Naive B cell (primary cell): ENCODE measurements around the gene MRTFB. TPM values are rescaled to one million over a fixed set of nuclear protein-coding genes. Genes with fewer than 3 reads are reported as not detected.

Source experiments
- ATAC-seq, 2 donors: fragments of 150-1000 bp; cut with Tn5 transposase; 2 replicates each; pipeline ENCODE4 v1.10.0; 2021; ENCODE audit warnings: low read depth in 2 of 2, mild to moderate bottlenecking in 2 of 2, moderate library complexity in 2 of 2
- DNase-seq: peaks from one replicate; pipeline ENCODE4 v3.0.0; 2022
- H3K27ac Mint-ChIP-seq, 6 donors: one replicate each; pipeline ENCODE4 v1.8.0; 2020 to 2022; ENCODE audit warnings: mild to moderate bottlenecking in 6 of 6, mixed read lengths in 6 of 6, moderate library complexity in 5 of 6, inconsistent platforms in 2 of 6
- H3K27me3 Mint-ChIP-seq, 3 donors: one replicate each; pipeline ENCODE4 v1.8.0; 2021 to 2022; ENCODE audit warnings: mixed read lengths in 3 of 3, mild to moderate bottlenecking in 1 of 3
- H3K36me3 Mint-ChIP-seq, 2 donors: one replicate each; pipeline ENCODE4 v1.8.0; 2020 to 2022; ENCODE audit warnings: mixed read lengths in 2 of 2, inconsistent platforms in 1 of 2, mild to moderate bottlenecking in 1 of 2
- H3K4me1 Mint-ChIP-seq, 3 donors: one replicate each; pipeline ENCODE4 v1.8.0; 2020 to 2022; ENCODE audit warnings: mixed read lengths in 3 of 3, inconsistent platforms in 1 of 3, mild to moderate bottlenecking in 1 of 3, moderate library complexity in 1 of 3
- H3K4me3 Mint-ChIP-seq, 8 donors: one replicate each; pipeline ENCODE4 v1.8.0; 2020 to 2022; ENCODE audit warnings: mild to moderate bottlenecking in 8 of 8, mixed read lengths in 8 of 8, moderate library complexity in 8 of 8, inconsistent platforms in 2 of 8
- H3K9me3 Mint-ChIP-seq, 7 donors: one replicate each; pipeline ENCODE4 v1.8.0; 2020 to 2022; ENCODE audit warnings: mixed read lengths in 7 of 7, mild to moderate bottlenecking in 5 of 7, inconsistent platforms in 2 of 7, moderate library complexity in 1 of 7
- polyA plus RNA-seq, 6 donors: library from polyadenylated mRNA; unstranded; fragments of 300-500 nt; fragmentation: Illumina TruSeq; gene quantifications; one replicate each; pipeline ENCODE4 v1.2.3, GENCODE V29; 2021; ENCODE audit warnings: low read depth in 6 of 6

Gene MRTFB
- polyA plus RNA-seq, 6 donors from 2014 or later = 0.45 to 10.6 (median 8.2) TPM

GRCh38 chr16:14303639-14304394 lies 232.7 kb downstream of the MRTFB start:
- H3K4me3 Mint-ChIP-seq = peak overlapping the region; percentile 71 to 91 (median 84)
- H3K27ac Mint-ChIP-seq = peak overlapping the region in 1 of 6 donors; percentile 38
- H3K36me3 Mint-ChIP-seq = no peaks in the 10 kb centered on the region
- H3K27me3 Mint-ChIP-seq = peaks cover 15 to 60% (median 18%) of the 10 kb centered on the region in 3 donors
- DNase-seq = no peak
- H3K9me3 Mint-ChIP-seq = no peaks in the 10 kb centered on the region
- ATAC-seq = no peak
- H3K4me1 Mint-ChIP-seq = peaks cover 12 to 27% (median 17%) of the 10 kb centered on the region in 3 donors

- H3K36me3 Mint-ChIP-seq = no peaks in the 10 kb centered on the region
- ATAC-seq = no peak
- peak overlapping the region in 3 of 8 donors; percentile 9 to 73 (median 29) for H3K4me3 Mint-ChIP-seq
- no peak for DNase-seq
- H3K27ac Mint-ChIP-seq = no peak overlapping the region
- H3K27me3 Mint-ChIP-seq = peaks cover 15 to 71% (median 28%) of the 10 kb centered on the region in 3 donors
- no peaks in the 10 kb centered on the region for H3K9me3 Mint-ChIP-seq
- H3K4me1 Mint-ChIP-seq = peaks cover 23 to 38% (median 28%) of the 10 kb centered on the region in 3 donors
These were observed 233.9 kb downstream of the MRTFB start for GRCh38 chr16:14304891-14305460.

DNA sequence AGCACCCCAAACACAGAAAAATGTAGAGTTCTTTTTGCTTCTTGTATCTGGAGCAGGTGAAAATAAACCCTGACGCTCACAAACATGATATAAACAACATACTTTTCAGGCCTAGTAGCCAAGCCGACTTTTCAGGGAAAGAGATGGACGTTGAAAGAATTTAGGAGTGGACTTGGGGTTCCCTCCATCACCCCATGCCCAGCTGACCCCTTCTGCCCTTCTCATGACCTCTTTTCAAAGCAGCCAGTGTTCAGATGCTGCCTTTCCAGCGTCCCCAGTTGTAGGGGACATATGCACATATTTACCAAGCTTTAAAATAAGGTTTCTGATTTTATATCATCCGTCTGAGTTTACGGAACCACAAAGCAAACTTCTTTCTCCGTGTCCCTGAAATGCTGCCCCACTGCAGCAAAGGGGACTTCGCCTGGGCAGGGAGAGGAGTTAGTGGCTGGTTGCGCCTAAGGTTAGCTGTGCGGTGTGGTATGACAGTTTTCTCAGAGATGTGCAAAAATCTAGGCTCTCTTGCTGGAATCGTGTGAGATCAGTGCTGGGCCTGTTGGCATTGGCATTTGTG lies 235.5 kb downstream of the MRTFB start:
- Mint-ChIP-seq H3K4me3 (peak overlapping the region in 2 of 8 donors; percentile 42 to 73), H3K36me3 (no peaks in the 10 kb centered on the region), H3K27ac (no peak overlapping the region), H3K27me3 (peaks cover 5 to 65% (median 23%) of the 10 kb centered on the region in 3 donors), H3K9me3 (no peaks in the 10 kb centered on the region), H3K4me1 (peaks cover 20 to 33% (median 24%) of the 10 kb centered on the region in 3 donors)
- ATAC-seq (no peak), DNase-seq (no peak)

GRCh38 chr16:14307059-14307526 lies 236.0 kb downstream of the MRTFB start:
- Mint-ChIP-seq H3K9me3 (no peaks in the 10 kb centered on the region), H3K4me3 (peak overlapping the region in 1 of 8 donors; percentile 21), H3K27me3 (peaks cover 5 to 70% (median 23%) of the 10 kb centered on the region in 3 donors), H3K27ac (peak overlapping the region in 1 of 6 donors; percentile 33), H3K4me1 (peaks cover 20 to 33% (median 24%) of the 10 kb centered on the region in 3 donors), H3K36me3 (no peaks in the 10 kb centered on the region)
- no peak for ATAC-seq
- no peak for DNase-seq

DNA sequence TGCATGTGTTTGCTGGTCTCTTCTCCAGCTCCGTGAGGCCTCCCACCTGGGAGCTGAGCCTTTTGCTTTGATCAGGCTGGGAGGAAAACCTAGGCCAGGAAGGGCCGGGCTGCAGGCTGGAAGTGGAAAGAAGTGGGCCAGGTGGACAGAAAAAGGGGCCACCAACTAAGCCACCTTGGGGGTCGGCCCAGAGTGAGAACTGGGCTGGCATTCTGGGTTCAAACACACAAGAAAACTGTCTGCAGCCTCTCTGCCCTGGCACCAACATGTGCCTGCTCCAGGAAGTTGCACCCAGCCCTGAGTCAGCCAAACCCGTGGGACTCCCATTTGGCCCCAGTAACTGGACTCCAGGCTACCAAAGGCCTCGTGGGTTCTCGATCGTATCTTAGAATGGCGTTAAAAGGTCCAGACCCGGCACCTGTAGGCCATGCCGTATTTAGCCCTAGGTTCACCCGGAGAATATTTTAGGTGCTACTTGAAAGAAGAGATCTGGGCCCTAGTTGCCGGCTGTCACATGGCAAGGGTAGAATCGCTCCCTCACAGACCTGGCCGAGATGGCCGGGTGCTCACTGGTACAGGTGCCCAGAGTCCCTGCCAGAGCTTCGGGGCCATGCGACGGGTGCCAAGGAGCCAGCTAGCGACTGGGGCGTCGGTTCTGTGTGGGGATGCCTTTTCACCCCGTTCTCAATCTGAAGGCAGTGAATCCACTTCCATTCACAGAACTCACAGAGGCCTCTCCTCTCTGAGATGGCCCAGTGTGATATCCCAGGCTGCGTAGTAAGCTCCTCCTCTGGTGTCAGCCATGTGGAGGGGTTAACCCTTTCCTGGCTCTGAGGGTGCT lies 236.6 kb downstream of the MRTFB start:
- peaks cover 5 to 70% (median 23%) of the 10 kb centered on the region in 3 donors for H3K27me3 Mint-ChIP-seq
- H3K4me1 Mint-ChIP-seq = peaks cover 20 to 33% (median 24%) of the 10 kb centered on the region in 3 donors
- no peaks in the 10 kb centered on the region for H3K36me3 Mint-ChIP-seq
- H3K4me3 Mint-ChIP-seq = no peak overlapping the region
- H3K27ac Mint-ChIP-seq = no peak overlapping the region
- no peaks in the 10 kb centered on the region for H3K9me3 Mint-ChIP-seq
- ATAC-seq (no peak), DNase-seq (no peak)

DNA sequence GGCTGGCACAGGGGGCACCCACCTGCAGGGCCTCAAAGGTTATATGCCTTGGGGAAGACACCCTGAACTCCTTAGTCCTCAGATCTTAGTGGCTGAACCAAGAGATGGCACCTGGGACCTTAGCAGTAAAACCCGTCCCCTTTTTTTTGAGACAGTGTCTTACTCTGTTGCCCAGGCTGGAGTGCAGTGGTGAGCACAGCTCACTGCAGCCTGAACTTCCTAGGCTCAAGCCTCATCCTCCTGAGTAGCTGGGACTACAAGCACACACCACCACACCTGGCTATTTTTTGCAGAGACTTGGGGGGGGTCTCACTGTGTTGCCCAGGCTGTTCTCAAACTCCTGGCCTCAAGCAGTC lies 237.2 kb downstream of the MRTFB start:
- ATAC-seq (no peak), DNase-seq (no peak)
- Mint-ChIP-seq H3K9me3 (no peaks in the 10 kb centered on the region), H3K4me3 (peak overlapping the region in 1 of 8 donors; percentile 86), H3K27me3 (peaks cover under 1 to 64% (median 19%) of the 10 kb centered on the region in 3 donors), H3K27ac (no peak overlapping the region), H3K4me1 (peaks cover 19 to 28% (median 20%) of the 10 kb centered on the region in 3 donors), H3K36me3 (no peaks in the 10 kb centered on the region)

GRCh38 chr16:14309001-14309886 lies 238.1 kb downstream of the MRTFB start:
- no peak for DNase-seq
- peaks cover 19 to 23% (median 20%) of the 10 kb centered on the region in 3 donors for H3K4me1 Mint-ChIP-seq
- H3K27ac Mint-ChIP-seq = peak overlapping the region in 2 of 6 donors; percentile 59 to 93
- H3K9me3 Mint-ChIP-seq = no peaks in the 10 kb centered on the region
- ATAC-seq = peak; percentile 63 to 67
- peaks cover 0 to 60% (median 16%) of the 10 kb centered on the region in 3 donors for H3K27me3 Mint-ChIP-seq
- no peaks in the 10 kb centered on the region for H3K36me3 Mint-ChIP-seq
- peak overlapping the region; percentile 29 to 86 (median 76) for H3K4me3 Mint-ChIP-seq

DNA sequence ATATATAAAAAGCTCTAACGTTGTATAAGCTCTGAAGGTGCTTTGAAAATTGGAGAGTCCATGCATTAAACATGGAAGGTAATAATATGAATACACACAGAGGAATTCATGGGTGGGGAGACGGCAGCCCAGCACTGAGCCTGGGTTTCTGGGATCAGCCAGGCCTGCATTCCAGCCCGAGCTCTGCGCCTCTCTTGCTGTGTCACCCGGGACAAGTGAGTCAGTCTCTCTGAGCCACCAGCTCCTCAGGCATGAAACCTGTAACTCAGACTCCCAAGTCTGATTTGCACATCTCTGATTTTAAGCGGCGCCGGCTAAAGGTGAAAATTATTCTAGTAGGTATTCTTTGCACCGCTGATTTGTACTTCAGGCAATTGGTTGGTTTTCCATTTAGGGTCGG lies 238.8 kb downstream of the MRTFB start:
- Mint-ChIP-seq H3K27me3 (peaks cover 0 to 54% (median 16%) of the 10 kb centered on the region in 3 donors), H3K4me3 (peak overlapping the region in 6 of 8 donors; percentile 56 to 86 (median 77)), H3K4me1 (peaks cover 19 to 23% (median 20%) of the 10 kb centered on the region in 3 donors), H3K9me3 (no peaks in the 10 kb centered on the region), H3K36me3 (no peaks in the 10 kb centered on the region), H3K27ac (no peak overlapping the region)
- DNase-seq (no peak), ATAC-seq (no peak)

GRCh38 chr16:14310519-14310991 lies 239.4 kb downstream of the MRTFB start:
- DNase-seq = no peak
- Mint-ChIP-seq H3K27me3 (peaks cover 0 to 47% (median 16%) of the 10 kb centered on the region in 3 donors), H3K4me3 (peak overlapping the region in 4 of 8 donors; percentile 16 to 74 (median 62)), H3K27ac (peak overlapping the region in 1 of 6 donors; percentile 29), H3K36me3 (no peaks in the 10 kb centered on the region), H3K9me3 (no peaks in the 10 kb centered on the region), H3K4me1 (peaks cover 19 to 23% (median 20%) of the 10 kb centered on the region in 3 donors)
- peak in 1 of 2 donors; percentile 37 for ATAC-seq

GRCh38 chr16:14314116-14314515 lies 243.0 kb downstream of the MRTFB start:
- Mint-ChIP-seq H3K4me1 (peaks cover 16 to 17% (median 16%) of the 10 kb centered on the region in 3 donors), H3K36me3 (no peaks in the 10 kb centered on the region), H3K27ac (peak overlapping the region in 1 of 6 donors; percentile 10), H3K4me3 (no peak overlapping the region), H3K9me3 (peaks cover 0 to 3% (median 0%) of the 10 kb centered on the region in 7 donors), H3K27me3 (peaks cover 0 to 22% (median 7%) of the 10 kb centered on the region in 3 donors)
- DNase-seq = no peak
- ATAC-seq = no peak

DNA sequence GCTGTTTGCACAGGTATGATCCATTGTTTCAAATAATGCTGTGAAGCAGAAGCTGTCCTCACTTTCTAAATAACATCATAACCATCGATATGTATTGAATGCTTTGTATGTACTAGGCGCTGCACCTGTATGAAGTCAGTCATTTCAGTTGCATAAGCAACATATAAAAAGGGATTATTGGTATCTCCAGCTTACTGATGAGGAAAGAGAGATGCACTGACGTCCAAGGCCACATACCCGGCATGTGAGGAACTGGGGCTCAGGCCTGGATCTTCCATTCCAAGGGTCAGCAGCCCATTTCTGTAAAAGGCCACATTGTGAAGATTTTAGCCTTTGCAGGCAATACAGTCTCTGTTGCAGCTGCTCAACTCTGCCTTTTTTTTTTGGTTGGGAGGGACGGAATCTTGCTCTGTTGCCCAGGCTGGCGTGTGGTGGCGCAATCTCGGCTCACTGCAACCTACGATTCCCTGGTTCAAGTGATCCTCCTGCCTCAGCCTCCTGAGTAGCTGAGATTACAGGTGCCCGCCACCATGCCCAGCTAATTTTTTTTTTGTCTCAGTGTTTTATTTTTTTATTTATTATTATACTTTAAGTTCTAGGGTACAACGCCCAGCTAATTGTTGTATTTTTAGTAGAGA lies 244.7 kb downstream of the MRTFB start:
- Mint-ChIP-seq H3K27me3 (peaks cover 0 to 16% (median 0%) of the 10 kb centered on the region in 3 donors), H3K9me3 (peaks cover 0 to 3% (median 0%) of the 10 kb centered on the region in 7 donors), H3K27ac (no peak overlapping the region), H3K4me3 (no peak overlapping the region), H3K36me3 (no peaks in the 10 kb centered on the region), H3K4me1 (peaks cover 0 to under 1% (median 0%) of the 10 kb centered on the region in 3 donors)
- ATAC-seq = no peak
- DNase-seq = no peak
